Fibroblast of skin of right biceps (primary cell): ENCODE data around the gene VMO1.

Experiments
- DNase-seq: peaks from one replicate; pipeline ENCODE4 v3.0.0-alpha.2; 2013

The VMO1 gene

GRCh38 chr17:4751932-4752331 lies 34.2 kb downstream of the VMO1 start:
- DNase-seq, result peak; percentile 21

GRCh38 chr17:4750606-4751005 lies 35.6 kb downstream of the VMO1 start:
- no peak for DNase-seq

GRCh38 chr17:4748686-4749085 lies 37.5 kb downstream of the VMO1 start:
- no peak for DNase-seq

GRCh38 chr17:4747847-4748246 lies 38.3 kb downstream of the VMO1 start:
- no peak for DNase-seq

GRCh38 chr17:4744999-4745969 lies 40.9 kb downstream of the VMO1 start:
- no peak for DNase-seq

GRCh38 chr17:4743898-4744297 lies 42.3 kb downstream of the VMO1 start:
- no peak for DNase-seq

GRCh38 chr17:4743216-4743615 lies 42.9 kb downstream of the VMO1 start:
- no peak for DNase-seq

- no peak for DNase-seq
Measured at GRCh38 chr17:4742629-4743028, 43.5 kb downstream of the VMO1 start.

GRCh38 chr17:4742133-4742532 lies 44.0 kb downstream of the VMO1 start:
- no peak for DNase-seq

GRCh38 chr17:4741544-4741943 lies 44.6 kb downstream of the VMO1 start:
- DNase-seq, result no peak

- DNase-seq, result no peak
Measured at GRCh38 chr17:4740584-4740983, 45.6 kb downstream of the VMO1 start.

GRCh38 chr17:4740025-4740351 lies 46.2 kb downstream of the VMO1 start:
- no peak for DNase-seq

GRCh38 chr17:4739122-4740024 lies 46.8 kb downstream of the VMO1 start, which contains the start of the genes CXCL16 and ZMYND15:
TSS of gene CXCL16 (minus strand) at chr17:4739928. CDS start at chr17:4739339, 589 bp downstream.
TSS of gene ZMYND15 (plus strand) at chr17:4739833. CDS start at chr17:4740549, 716 bp downstream.
- peak; percentile 10 for DNase-seq

- DNase-seq, result no peak
Measured at GRCh38 chr17:4738136-4739121, 47.7 kb downstream of the VMO1 start.

GRCh38 chr17:4735876-4736651 lies 50.1 kb downstream of the VMO1 start:
- no peak for DNase-seq
